GM12878 (cell line): ENCODE results near the gene TRRAP.

ENCODE experiments used
- CBFB ChIP-seq: IDR thresholded peaks from 2 replicates; pipeline ENCODE4 v1.6.1; 2016; ENCODE audit warnings: antibody characterized with exemption, low read depth
- CREM ChIP-seq: IDR thresholded peaks from 2 replicates; pipeline ENCODE4 v1.6.1; 2014; ENCODE audit warnings: antibody characterized with exemption, low read depth
- EZH2 ChIP-seq: IDR thresholded peaks from 2 replicates; pipeline ENCODE4 v1.6.1; 2012; ENCODE audit warnings: low read depth, mild to moderate bottlenecking, control low read depth, inconsistent platforms, low read length, borderline replicate concordance; ENCODE audit not compliant: control insufficient read depth
- HCFC1 ChIP-seq: fragments of 150-350 bp; IDR thresholded peaks from 2 replicates; pipeline ENCODE4 v1.6.1; 2014; ENCODE audit warnings: low read length
- RFX5 ChIP-seq: IDR thresholded peaks from 2 replicates; pipeline ENCODE4 v1.6.1; 2011; ENCODE audit warnings: low read depth, low read length, improper control_type of control experiment
- TCF7 ChIP-seq: IDR thresholded peaks from 2 replicates; pipeline ENCODE4 v1.6.1; 2014; ENCODE audit warnings: antibody characterized with exemption, borderline replicate concordance
- ZNF274 ChIP-seq: IDR thresholded peaks from one replicate; pipeline ENCODE4 v1.8.0; 2011; ENCODE audit not compliant: insufficient read length, insufficient read depth
- TF ChIP-seq, protein P1 (sequence below), 3 experiments: IDR thresholded peaks in 2 of 3; conservative IDR thresholded peaks in 1 of 3; 2 replicates each; pipeline ENCODE4 v1.5.1; 2011; ENCODE audit warnings: low read depth in 3 of 3, low read length in 3 of 3, mild to moderate bottlenecking in 3 of 3, control low read depth in 2 of 3, moderate library complexity in 2 of 3, inconsistent platforms in 1 of 3, mixed read lengths in 1 of 3; ENCODE audit not compliant: control insufficient read depth in 2 of 3, insufficient read depth in 1 of 3; ENCODE audit errors: extremely low read depth in 1 of 3
- TF ChIP-seq, protein P2 (sequence below): IDR thresholded peaks from 2 replicates; pipeline ENCODE4 v1.6.1; 2011; ENCODE audit warnings: low read depth, low read length, improper control_type of control experiment, borderline replicate concordance

DNA sequence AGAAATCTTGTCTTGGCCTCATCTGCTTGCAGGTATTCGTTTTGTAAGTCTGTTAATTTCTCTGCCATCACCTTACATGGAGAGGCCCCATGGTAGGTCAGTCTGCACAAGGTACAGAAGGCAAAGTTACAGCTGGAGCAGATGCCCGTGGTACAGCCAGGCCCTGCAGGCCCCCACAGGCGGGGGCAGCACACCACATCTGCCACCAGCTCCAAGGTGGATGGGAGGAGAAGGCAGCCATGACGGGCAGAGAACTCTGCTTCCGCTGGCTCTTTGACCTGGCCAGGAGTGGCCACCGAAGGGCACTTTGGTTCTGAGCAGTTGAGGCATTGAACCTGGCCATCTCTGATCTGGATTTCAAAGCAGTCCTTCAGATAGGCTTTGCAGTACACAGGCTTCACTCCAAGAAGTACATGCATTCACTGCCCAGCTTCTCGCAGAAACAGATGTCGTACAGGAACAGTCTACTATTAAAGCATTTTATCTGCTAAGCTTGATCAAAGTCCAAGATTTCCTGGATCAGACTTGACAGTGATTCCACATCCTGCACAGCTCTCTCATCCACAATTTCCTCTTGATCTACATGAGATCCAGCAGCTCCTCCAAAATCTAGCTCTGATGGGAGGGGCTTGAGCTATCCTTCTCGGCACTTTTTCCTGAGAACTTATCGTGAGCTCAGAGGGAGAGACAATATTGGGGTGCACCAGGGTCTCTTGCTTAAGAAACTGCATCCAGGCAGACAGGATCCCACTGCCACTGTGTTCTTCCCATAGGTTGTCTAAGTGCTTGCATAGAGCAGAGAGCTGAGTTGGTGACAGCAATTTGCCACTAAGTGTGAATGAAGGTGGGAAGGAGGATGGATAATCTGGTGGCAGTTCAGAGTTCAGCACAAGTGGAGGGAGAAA is 120.7 kb downstream of the TRRAP start:
- no peak for TF ChIP-seq TCF7
- no peak for TF ChIP-seq CBFB
- TF ChIP-seq CREM: no peak
- no peak for TF ChIP-seq EZH2
- TF ChIP-seq, protein P1, sequence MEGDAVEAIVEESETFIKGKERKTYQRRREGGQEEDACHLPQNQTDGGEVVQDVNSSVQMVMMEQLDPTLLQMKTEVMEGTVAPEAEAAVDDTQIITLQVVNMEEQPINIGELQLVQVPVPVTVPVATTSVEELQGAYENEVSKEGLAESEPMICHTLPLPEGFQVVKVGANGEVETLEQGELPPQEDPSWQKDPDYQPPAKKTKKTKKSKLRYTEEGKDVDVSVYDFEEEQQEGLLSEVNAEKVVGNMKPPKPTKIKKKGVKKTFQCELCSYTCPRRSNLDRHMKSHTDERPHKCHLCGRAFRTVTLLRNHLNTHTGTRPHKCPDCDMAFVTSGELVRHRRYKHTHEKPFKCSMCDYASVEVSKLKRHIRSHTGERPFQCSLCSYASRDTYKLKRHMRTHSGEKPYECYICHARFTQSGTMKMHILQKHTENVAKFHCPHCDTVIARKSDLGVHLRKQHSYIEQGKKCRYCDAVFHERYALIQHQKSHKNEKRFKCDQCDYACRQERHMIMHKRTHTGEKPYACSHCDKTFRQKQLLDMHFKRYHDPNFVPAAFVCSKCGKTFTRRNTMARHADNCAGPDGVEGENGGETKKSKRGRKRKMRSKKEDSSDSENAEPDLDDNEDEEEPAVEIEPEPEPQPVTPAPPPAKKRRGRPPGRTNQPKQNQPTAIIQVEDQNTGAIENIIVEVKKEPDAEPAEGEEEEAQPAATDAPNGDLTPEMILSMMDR (IDR thresholded peaks at IDR 0.05 in 2 of 3, conservative IDR thresholded peaks at IDR 0.05 in 1 of 3; ENCODE audit: control insufficient read depth in 2 of 3, extremely low read depth in 1 of 3, insufficient read depth in 1 of 3, low read depth in 3 of 3, low read length in 3 of 3): no peak
- TF ChIP-seq, protein P2, sequence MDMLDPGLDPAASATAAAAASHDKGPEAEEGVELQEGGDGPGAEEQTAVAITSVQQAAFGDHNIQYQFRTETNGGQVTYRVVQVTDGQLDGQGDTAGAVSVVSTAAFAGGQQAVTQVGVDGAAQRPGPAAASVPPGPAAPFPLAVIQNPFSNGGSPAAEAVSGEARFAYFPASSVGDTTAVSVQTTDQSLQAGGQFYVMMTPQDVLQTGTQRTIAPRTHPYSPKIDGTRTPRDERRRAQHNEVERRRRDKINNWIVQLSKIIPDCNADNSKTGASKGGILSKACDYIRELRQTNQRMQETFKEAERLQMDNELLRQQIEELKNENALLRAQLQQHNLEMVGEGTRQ: no peak
- TF ChIP-seq RFX5: no peak
- no peak for TF ChIP-seq ZNF274
- no peak for TF ChIP-seq HCFC1
